H9 (cell line): ENCODE data around the gene ZNF383. TPM values are rescaled to one million over a fixed set of nuclear protein-coding genes. Genes with fewer than 3 reads are reported as not detected.

Experiments used
- DNase-seq: peaks from one replicate; pipeline ENCODE4 v3.0.0-alpha.2; 2017
- H2AFZ ChIP-seq: one replicate; pipeline ENCODE4 v1.6.1; 2013; ENCODE audit warnings: mild to moderate bottlenecking, low read length, control low read depth, moderate library complexity
- H2AK5ac ChIP-seq: 2 replicates; pipeline ENCODE4 v1.6.1; 2013; ENCODE audit warnings: low read length, control low read depth, mixed read lengths; ENCODE audit not compliant: insufficient read length
- H2BK120ac ChIP-seq: one replicate; pipeline ENCODE4 v1.6.1; 2013; ENCODE audit warnings: low read depth, mild to moderate bottlenecking, low read length, control low read depth, inconsistent platforms; ENCODE audit not compliant: poor library complexity, severe bottlenecking
- H2BK12ac ChIP-seq: 2 replicates; pipeline ENCODE4 v1.6.1; 2013; ENCODE audit warnings: low read length, control low read depth, mixed read lengths, low read depth; ENCODE audit not compliant: insufficient read length
- H2BK15ac ChIP-seq: 2 replicates; pipeline ENCODE4 v1.6.1; 2013; ENCODE audit warnings: low read depth, low read length, control low read depth
- H2BK20ac ChIP-seq: one replicate; pipeline ENCODE4 v1.6.1; 2013; ENCODE audit warnings: low read depth, mild to moderate bottlenecking, low read length, control low read depth, inconsistent platforms; ENCODE audit not compliant: poor library complexity, severe bottlenecking
- H2BK5ac ChIP-seq: 2 replicates; pipeline ENCODE4 v1.6.1; 2013; ENCODE audit warnings: low read length, control low read depth, mixed read lengths; ENCODE audit not compliant: insufficient read length
- H3K14ac ChIP-seq: 2 replicates; pipeline ENCODE4 v1.6.1; 2013; ENCODE audit warnings: low read length, control low read depth; ENCODE audit not compliant: insufficient read depth
- H3K18ac ChIP-seq: 2 replicates; pipeline ENCODE4 v1.6.1; 2013; ENCODE audit warnings: low read depth, mild to moderate bottlenecking, mixed read lengths, low read length, control low read depth; ENCODE audit not compliant: insufficient read length
- H3K23ac ChIP-seq: 2 replicates; pipeline ENCODE4 v1.6.1; 2013; ENCODE audit warnings: low read length, control low read depth, mixed read lengths, low read depth; ENCODE audit not compliant: insufficient read length
- H3K23me2 ChIP-seq: 2 replicates; pipeline ENCODE4 v1.6.1; 2013; ENCODE audit warnings: low read depth, mild to moderate bottlenecking, mixed read lengths, low read length, control low read depth; ENCODE audit not compliant: insufficient read length, poor library complexity, severe bottlenecking
- H3K27ac ChIP-seq: 2 replicates; pipeline ENCODE4 v1.5.1; 2013; ENCODE audit warnings: low read length, control low read depth, mixed read lengths, low read depth; ENCODE audit not compliant: insufficient read length
- H3K27me3 ChIP-seq: 2 replicates; pipeline ENCODE4 v1.6.1; 2013; ENCODE audit warnings: low read length, control low read depth, inconsistent platforms; ENCODE audit not compliant: insufficient read depth
- H3K4ac ChIP-seq: 2 replicates; pipeline ENCODE4 v1.6.1; 2013; ENCODE audit warnings: low read depth, mild to moderate bottlenecking, control low read depth, inconsistent platforms, low read length, moderate library complexity
- H3K4me1 ChIP-seq: 2 replicates; pipeline ENCODE4 v1.6.1; 2013; ENCODE audit warnings: low read length, control low read depth, inconsistent platforms; ENCODE audit not compliant: insufficient read depth
- H3K4me2 ChIP-seq: 2 replicates; pipeline ENCODE4 v1.6.1; 2013; ENCODE audit warnings: low read length, control low read depth, mixed read lengths; ENCODE audit not compliant: insufficient read length, insufficient read depth
- H3K56ac ChIP-seq: 2 replicates; pipeline ENCODE4 v1.6.1; 2013; ENCODE audit warnings: low read depth, mild to moderate bottlenecking, mixed read lengths, low read length, control low read depth; ENCODE audit not compliant: insufficient read length
- H3K79me1 ChIP-seq: 2 replicates; pipeline ENCODE4 v1.6.1; 2013; ENCODE audit warnings: low read depth, mild to moderate bottlenecking, moderate library complexity, low read length, control low read depth, inconsistent platforms; ENCODE audit not compliant: insufficient read depth, poor library complexity, severe bottlenecking
- H3K79me2 ChIP-seq: 2 replicates; pipeline ENCODE4 v1.6.1; 2013; ENCODE audit warnings: low read length, control low read depth, inconsistent platforms; ENCODE audit not compliant: insufficient read depth
- H3K9ac ChIP-seq: 2 replicates; pipeline ENCODE4 v1.6.1; 2013; ENCODE audit warnings: low read length, control low read depth, mixed read lengths; ENCODE audit not compliant: insufficient read length; ENCODE audit errors: extremely low read depth
- H3K9me3 ChIP-seq: one replicate; pipeline ENCODE4 v1.6.1; 2013; ENCODE audit warnings: low read depth, low read length, inconsistent platforms; ENCODE audit not compliant: control insufficient read depth
- H3T11ph ChIP-seq: one replicate; pipeline ENCODE4 v1.6.1; 2013; ENCODE audit warnings: mild to moderate bottlenecking, low read length, control low read depth, inconsistent platforms
- H4K20me1 ChIP-seq: one replicate; pipeline ENCODE4 v1.6.1; 2013; ENCODE audit not compliant: control insufficient read depth, insufficient read length, insufficient read depth
- H4K5ac ChIP-seq: 2 replicates; pipeline ENCODE4 v1.6.1; 2013; ENCODE audit warnings: low read depth, mild to moderate bottlenecking, mixed read lengths, low read length, control low read depth; ENCODE audit not compliant: insufficient read length
- H4K8ac ChIP-seq: replicated peaks from 2 replicates; pipeline ENCODE4 v1.6.1; 2013; ENCODE audit warnings: low read length, control low read depth, mixed read lengths, low read depth; ENCODE audit not compliant: insufficient read length
- H4K91ac ChIP-seq: 2 replicates; pipeline ENCODE4 v1.6.1; 2013; ENCODE audit warnings: low read depth, mild to moderate bottlenecking, moderate library complexity, mixed read lengths, low read length, control low read depth; ENCODE audit not compliant: insufficient read length
- H3K27ac Mint-ChIP-seq, 3 experiments: 2 replicates in 2 of 3; 3 replicates in 1 of 3; pipeline ENCODE4 v1.8.0; 2020 to 2021; ENCODE audit warnings: mixed read lengths in 3 of 3, mild to moderate bottlenecking in 1 of 3, moderate library complexity in 1 of 3
- H3K27me3 Mint-ChIP-seq: 2 replicates; pipeline ENCODE4 v1.8.0; 2021; ENCODE audit warnings: low read depth, mild to moderate bottlenecking, moderate library complexity, mixed read lengths
- H3K36me3 Mint-ChIP-seq, 3 experiments: 2 replicates in 2 of 3; 3 replicates in 1 of 3; pipeline ENCODE4 v1.8.0; 2020 to 2021; ENCODE audit warnings: low read depth in 3 of 3, mixed read lengths in 3 of 3; ENCODE audit not compliant: insufficient read depth in 1 of 3
- H3K4me1 Mint-ChIP-seq, 2 experiments: 2 replicates each; pipeline ENCODE4 v1.8.0; 2020; ENCODE audit warnings: mixed read lengths in 2 of 2
- H3K4me3 Mint-ChIP-seq, 2 experiments: 2 replicates in 1 of 2; 3 replicates in 1 of 2; pipeline ENCODE4 v1.8.0; 2020 to 2021; ENCODE audit warnings: mild to moderate bottlenecking in 2 of 2, mixed read lengths in 2 of 2, moderate library complexity in 1 of 2
- H3K9me3 Mint-ChIP-seq, 2 experiments: 2 replicates in 1 of 2; 3 replicates in 1 of 2; pipeline ENCODE4 v1.8.0; 2020; ENCODE audit warnings: mild to moderate bottlenecking in 2 of 2, mixed read lengths in 2 of 2, moderate library complexity in 1 of 2
- CTCF ChIP-seq: fragments of 200-600 bp; sonication (generic); conservative IDR thresholded peaks from 3 replicates; pipeline ENCODE4 v1.8.0; 2021; ENCODE audit warnings: antibody characterized with exemption, mild to moderate bottlenecking
- WGBS: extraction: QIAGEN DNeasy Blood & Tissue Kit; methylation state at CpG from one replicate; pipeline ENCODE4 v1.1.7; 2013; ENCODE audit warnings: missing lambda C conversion rate, low lambda C conversion rate, mixed read lengths; ENCODE audit not compliant: insufficient read length; ENCODE audit errors: extremely low coverage; 5-methylcytosine and 5-hydroxymethylcytosine counted together
- total RNA-seq: library from RNA; stranded (reverse); gene quantifications from 2 replicates; pipeline ENCODE4 v1.2.1, GENCODE V29; 2021

Gene ZNF383
- total RNA-seq, 1 experiment from 2014 or later: 5.7 TPM

- no peak overlapping the region for H2BK5ac ChIP-seq
- peaks cover 1% of the 10 kb centered on the region; the same call in 1 of the 2 replicates for H3K79me2 ChIP-seq
- peaks cover 8% of the 10 kb centered on the region for H3K23me2 ChIP-seq
- Mint-ChIP-seq H3K36me3 (peaks cover 17 to 44% (median 37%) of the 10 kb centered on the region in 3 experiments), H3K27me3 (no peaks in the 10 kb centered on the region), H3K4me1 (peaks cover 6 to 9% of the 10 kb centered on the region in 2 experiments), H3K4me3 (no peak overlapping the region), H3K9me3 (peaks cover 9 to 34% of the 10 kb centered on the region in 2 experiments), H3K27ac (no peak overlapping the region)
- H3K9ac ChIP-seq: no peak overlapping the region
- no peak overlapping the region for H2AFZ ChIP-seq
- no CpG with 5 or more reads among the region's 2 CpGs for WGBS
- DNase-seq: no peak
- no peaks in the 10 kb centered on the region for H3K79me1 ChIP-seq
- no peak overlapping the region for H3K23ac ChIP-seq
- no peak overlapping the region for H3K4me2 ChIP-seq
- no peak overlapping the region for H2BK15ac ChIP-seq
- no peak overlapping the region for H2BK12ac ChIP-seq
- no peak overlapping the region for H3K4ac ChIP-seq
- H4K5ac ChIP-seq: no peak overlapping the region
- H3K56ac ChIP-seq: no peak overlapping the region
- no peak overlapping the region for H4K91ac ChIP-seq
- H3K14ac ChIP-seq: no peak overlapping the region
- no peak overlapping the region for H3T11ph ChIP-seq
- no peaks in the 10 kb centered on the region for H3K4me1 ChIP-seq
- no peak for TF ChIP-seq CTCF
- no peak overlapping the region for H2BK120ac ChIP-seq
- no peaks in the 10 kb centered on the region for H3K9me3 ChIP-seq
- no peak overlapping the region for H3K18ac ChIP-seq
- H2AK5ac ChIP-seq: no peak overlapping the region
- no peaks in the 10 kb centered on the region for H3K27me3 ChIP-seq
- no peaks in the 10 kb centered on the region for H4K20me1 ChIP-seq
- no peak overlapping the region for H3K27ac ChIP-seq
- H4K8ac ChIP-seq: no peak overlapping the region
- H2BK20ac ChIP-seq: no peak overlapping the region
Observed at GRCh38 chr19:37221136-37221535, 3.1 kb downstream of the ZNF383 start.
